ENCODE results near the gene IL37. TPM values are rescaled to one million over a fixed set of nuclear protein-coding genes. Genes with fewer than 3 reads are reported as not detected.

Gene IL37
- total and polyA plus RNA-seq, 2 donors (not counting 3 experiments of a cell fraction or from before 2014, with no cell fraction given): not detected

DNA sequence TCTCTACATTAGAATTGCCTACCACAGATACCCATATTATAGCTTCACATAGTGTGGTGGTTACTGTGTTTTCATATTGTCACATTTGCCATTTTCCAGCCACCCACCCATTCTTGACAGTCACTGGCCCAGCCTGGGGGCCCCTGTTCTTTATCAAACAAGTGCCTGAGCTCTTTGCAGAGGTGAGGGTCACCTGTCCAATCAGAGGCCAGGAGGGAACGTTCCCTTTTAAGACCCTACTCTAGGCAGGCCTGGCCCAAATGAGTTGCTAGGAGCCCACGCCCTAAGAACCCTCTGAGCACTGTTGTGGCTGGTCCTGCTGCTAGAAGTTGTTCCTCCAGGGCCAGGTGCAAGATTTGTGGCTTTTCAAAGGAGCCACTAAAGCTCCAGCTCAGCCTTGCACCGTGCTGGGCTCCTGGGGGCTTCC is 5.2 kb downstream of the IL37 start:
- H3K36me3 ChIP-seq (ENCODE audit: control insufficient read depth in 2 of 2, extremely low read depth in 1 of 2, insufficient read depth in 2 of 2, low read length in 2 of 2): no peaks in the 10 kb centered on the region
- peaks cover 8 to 14% of the 10 kb centered on the region in 2 experiments for H3K27me3 ChIP-seq (ENCODE audit: control insufficient read depth in 2 of 2, insufficient read depth in 2 of 2, low read length in 2 of 2)
- H4K20me1 ChIP-seq (replicated peaks; ENCODE audit: control insufficient read depth, extremely low read depth, insufficient read depth, low read length): no peaks in the 10 kb centered on the region
- no peaks in the 10 kb centered on the region for H3K9me1 ChIP-seq (replicated peaks; ENCODE audit: control insufficient read depth, extremely low read depth, insufficient read depth, low read length)
- no peaks in the 10 kb centered on the region for H3K4me1 ChIP-seq (ENCODE audit: control insufficient read depth, extremely low read depth, insufficient read depth, low read length)
- no peak for DNase-seq (ENCODE audit: low read depth, low spot score)
- H3K9ac ChIP-seq (replicated peaks; ENCODE audit: extremely low read depth, insufficient read depth, low read length): no peak overlapping the region
- CTCF ChIA-PET: interaction anchor here (1.4 kb wide), 1 partner anchor 26 kb away, joined by 5 read pairs; no protein-coding TSS in a partner anchor
- intact Hi-C loops (cut with micrococcal nuclease) (no loop called here), dilution Hi-C loops (cut with MboI; ENCODE audit: extremely low pct_ligation_motif_present, low sequenced_read_pairs) (no loop called here)
- no peaks in the 10 kb centered on the region for H3K79me2 ChIP-seq (ENCODE audit: control insufficient read depth, insufficient read depth, low read length)
- TF ChIP-seq EZH2 (IDR thresholded peaks at IDR 0.05; ENCODE audit: borderline replicate concordance, low read depth, low read length, severe bottlenecking) (no peak), JUN (IDR thresholded peaks at IDR 0.05; ENCODE audit: borderline replicate concordance, insufficient read depth, insufficient read length, low read depth) (no peak), MAX (IDR thresholded peaks at IDR 0.05; ENCODE audit: insufficient read depth, insufficient read length) (no peak), GATA2 (IDR thresholded peaks at IDR 0.05; ENCODE audit: insufficient read depth, insufficient read length, low read depth, low read length) (no peak), FOS (IDR thresholded peaks at IDR 0.05; ENCODE audit: borderline replicate concordance, insufficient read depth, low read length) (no peak), POLR2AphosphoS5 (IDR thresholded peaks at IDR 0.05; ENCODE audit: insufficient read depth, low read depth, low read length) (no peak), POLR2A (IDR thresholded peaks at IDR 0.05; ENCODE audit: low read depth, low read length) (no peak), MYC (IDR thresholded peaks at IDR 0.05; ENCODE audit: low read depth, low read length) (no peak)
- TF ChIP-seq, protein P1, sequence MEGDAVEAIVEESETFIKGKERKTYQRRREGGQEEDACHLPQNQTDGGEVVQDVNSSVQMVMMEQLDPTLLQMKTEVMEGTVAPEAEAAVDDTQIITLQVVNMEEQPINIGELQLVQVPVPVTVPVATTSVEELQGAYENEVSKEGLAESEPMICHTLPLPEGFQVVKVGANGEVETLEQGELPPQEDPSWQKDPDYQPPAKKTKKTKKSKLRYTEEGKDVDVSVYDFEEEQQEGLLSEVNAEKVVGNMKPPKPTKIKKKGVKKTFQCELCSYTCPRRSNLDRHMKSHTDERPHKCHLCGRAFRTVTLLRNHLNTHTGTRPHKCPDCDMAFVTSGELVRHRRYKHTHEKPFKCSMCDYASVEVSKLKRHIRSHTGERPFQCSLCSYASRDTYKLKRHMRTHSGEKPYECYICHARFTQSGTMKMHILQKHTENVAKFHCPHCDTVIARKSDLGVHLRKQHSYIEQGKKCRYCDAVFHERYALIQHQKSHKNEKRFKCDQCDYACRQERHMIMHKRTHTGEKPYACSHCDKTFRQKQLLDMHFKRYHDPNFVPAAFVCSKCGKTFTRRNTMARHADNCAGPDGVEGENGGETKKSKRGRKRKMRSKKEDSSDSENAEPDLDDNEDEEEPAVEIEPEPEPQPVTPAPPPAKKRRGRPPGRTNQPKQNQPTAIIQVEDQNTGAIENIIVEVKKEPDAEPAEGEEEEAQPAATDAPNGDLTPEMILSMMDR (IDR thresholded peaks at IDR 0.05; ENCODE audit: extremely low read depth in 1 of 2, insufficient read depth in 1 of 2, low read depth in 1 of 2, low read length in 2 of 2): no peak
- no peak overlapping the region for H2AFZ ChIP-seq (ENCODE audit: low read depth, low read length)
- H3K4me2 ChIP-seq (ENCODE audit: insufficient read depth, low read length): no peak overlapping the region
- POLR2A ChIA-PET: no interaction called here
- H3K27ac ChIP-seq (ENCODE audit: insufficient read depth, low read depth, low read length): no peak overlapping the region
- H3K4me3 ChIP-seq (replicated peaks in 1 of 3; ENCODE audit: insufficient read depth in 1 of 3, low read depth in 1 of 3, low read length in 3 of 3): no peak overlapping the region
- FAIRE-seq: no peak
- H3K9me3 ChIP-seq (replicated peaks; ENCODE audit: control insufficient read depth, insufficient read depth, low read length): no peaks in the 10 kb centered on the region
- BruUV-seq (replicated peaks): no TSS peak

Data from endothelial cell of umbilical vein (primary cell).